GM23338 (cell line): ENCODE data around the gene C5orf47. TPM values are rescaled to one million over a fixed set of nuclear protein-coding genes. Genes with fewer than 3 reads are reported as not detected.

Experiments
- ATAC-seq: fragments of 200-7000 bp; cut with Tn5 transposase; 3 replicates; pipeline ENCODE4 v1.9.1; 2020
- DNase-seq: peaks from one replicate; pipeline ENCODE4 v3.0.0-alpha.2; 2015; ENCODE audit warnings: low spot score
- H2AFZ ChIP-seq: fragments of 200-600 bp; sonication (generic); 2 replicates; pipeline ENCODE4 v1.8.0; 2016; ENCODE audit warnings: antibody characterized with exemption, mild to moderate bottlenecking, moderate library complexity
- H3F3A ChIP-seq: fragments of 200-600 bp; sonication (generic); replicated peaks from 2 replicates; pipeline ENCODE4 v1.8.0; 2017; ENCODE audit warnings: antibody characterized with exemption, mixed run types, low read depth
- H3K27ac ChIP-seq: fragments of 200-600 bp; sonication (generic); 2 replicates; pipeline ENCODE4 v1.6.1; 2016; ENCODE audit warnings: low read depth
- H3K27me3 ChIP-seq: fragments of 200-600 bp; sonication (generic); 2 replicates; pipeline ENCODE4 v1.8.0; 2016; ENCODE audit warnings: mild to moderate bottlenecking, mixed run types, moderate library complexity; ENCODE audit not compliant: insufficient read depth
- H3K36me3 ChIP-seq: fragments of 200-600 bp; sonication (generic); 2 replicates; pipeline ENCODE4 v1.8.0; 2016; ENCODE audit warnings: mild to moderate bottlenecking; ENCODE audit not compliant: insufficient read depth
- H3K4me1 ChIP-seq: fragments of 200-600 bp; sonication (generic); 2 replicates; pipeline ENCODE4 v1.8.0; 2016; ENCODE audit warnings: mild to moderate bottlenecking, moderate library complexity; ENCODE audit not compliant: insufficient read depth
- H3K4me2 ChIP-seq: fragments of 200-600 bp; sonication (generic); 2 replicates; pipeline ENCODE4 v1.7.1; 2017; ENCODE audit warnings: mixed run types
- H3K4me3 ChIP-seq: fragments of 200-600 bp; sonication (generic); 2 replicates; pipeline ENCODE4 v1.6.1; 2016; ENCODE audit warnings: mixed run types
- H3K79me2 ChIP-seq: fragments of 200-600 bp; sonication (generic); replicated peaks from 2 replicates; pipeline ENCODE4 v1.8.0; 2017; ENCODE audit warnings: mild to moderate bottlenecking; ENCODE audit not compliant: insufficient read depth
- H3K9me2 ChIP-seq: fragments of 200-600 bp; sonication (generic); 2 replicates; pipeline ENCODE4 v1.8.0; 2017; ENCODE audit not compliant: insufficient read depth
- H4K20me1 ChIP-seq: fragments of 200-600 bp; sonication (generic); replicated peaks from 2 replicates; pipeline ENCODE4 v1.8.0; 2017; ENCODE audit warnings: mild to moderate bottlenecking; ENCODE audit not compliant: insufficient read depth
- H3K27ac Mint-ChIP-seq: 2 replicates; pipeline ENCODE4 v1.8.0; 2020; ENCODE audit warnings: inconsistent platforms, mild to moderate bottlenecking, moderate library complexity, mixed read lengths
- H3K27me3 Mint-ChIP-seq: 3 replicates; pipeline ENCODE4 v1.8.0; 2022; ENCODE audit warnings: low read depth, mild to moderate bottlenecking, moderate library complexity, mixed read lengths, inconsistent platforms; ENCODE audit not compliant: insufficient read depth, poor library complexity
- H3K36me3 Mint-ChIP-seq: 3 replicates; pipeline ENCODE4 v1.8.0; 2021; ENCODE audit warnings: low read depth, mild to moderate bottlenecking, inconsistent platforms, moderate library complexity, mixed read lengths
- H3K4me1 Mint-ChIP-seq: 3 replicates; pipeline ENCODE4 v1.8.0; 2020; ENCODE audit warnings: mild to moderate bottlenecking, inconsistent platforms, mixed read lengths
- H3K4me3 Mint-ChIP-seq: 3 replicates; pipeline ENCODE4 v1.8.0; 2021; ENCODE audit warnings: moderate library complexity, mild to moderate bottlenecking, inconsistent platforms, mixed read lengths
- H3K9me3 Mint-ChIP-seq: 3 replicates; pipeline ENCODE4 v1.8.0; 2020; ENCODE audit warnings: moderate library complexity, mild to moderate bottlenecking, inconsistent platforms, mixed read lengths
- CREB1 ChIP-seq: fragments of 250-450 bp; sonication (Bioruptor Pico); IDR thresholded peaks from 2 replicates; pipeline ENCODE4 v1.5.0; 2020; ENCODE audit warnings: low read depth, mild to moderate bottlenecking, moderate library complexity
- EZH2 ChIP-seq: fragments of 200-600 bp; sonication (generic); IDR thresholded peaks from one replicate; pipeline ENCODE4 v1.8.0; 2017; ENCODE audit warnings: antibody characterized with exemption, mild to moderate bottlenecking, low read depth; ENCODE audit not compliant: unreplicated experiment
- EZH2phosphoT487 ChIP-seq: fragments of 200-600 bp; sonication (generic); IDR thresholded peaks from one replicate; pipeline ENCODE4 v1.8.1; 2018; ENCODE audit warnings: antibody characterized with exemption; ENCODE audit not compliant: unreplicated experiment
- JUNB ChIP-seq: IDR thresholded peaks from one replicate; pipeline ENCODE4 v1.6.1; 2016; ENCODE audit warnings: antibody characterized with exemption; ENCODE audit not compliant: unreplicated experiment
- NANOG ChIP-seq: IDR thresholded peaks from 2 replicates; pipeline ENCODE4 v1.6.1; 2016; ENCODE audit warnings: antibody characterized with exemption, borderline replicate concordance
- POLR2AphosphoS5 ChIP-seq: IDR thresholded peaks from 2 replicates; pipeline ENCODE4 v1.6.1; 2016; ENCODE audit warnings: antibody characterized with exemption, low read depth
- STAT1 ChIP-seq: IDR thresholded peaks from one replicate; pipeline ENCODE4 v1.6.1; 2016; ENCODE audit warnings: antibody characterized with exemption; ENCODE audit not compliant: unreplicated experiment
- ZNF114 ChIP-seq: fragments of 250-450 bp; sonication (Bioruptor Pico); IDR thresholded peaks from 2 replicates; pipeline ENCODE4 v1.5.0; 2020; ENCODE audit warnings: mild to moderate bottlenecking, moderate library complexity
- ZNF331 ChIP-seq: fragments of 250-450 bp; sonication (Bioruptor Pico); IDR thresholded peaks from 2 replicates; pipeline ENCODE4 v1.5.0; 2020; ENCODE audit warnings: low read depth, mild to moderate bottlenecking, moderate library complexity
- polyA plus RNA-seq: library from polyadenylated mRNA; unstranded; fragments of >200 nt; fragmentation: Nextera tagmentation; extraction: Ambion mirVana; gene quantifications from 2 replicates; pipeline ENCODE4 v1.2.1, GENCODE V29; 2016
- total RNA-seq: library from RNA; depleted of rRNA; stranded (reverse); fragments of >200 nt; shearing (Covaris generic); gene quantifications from 2 replicates; pipeline ENCODE4 v1.2.3, GENCODE V29; 2014
- TF ChIP-seq, protein P1 (sequence below), 2 experiments: fragments of 200-600 bp in 1 of 2; sonication (generic) in 1 of 2; conservative IDR thresholded peaks; 2 replicates each; pipeline versions ENCODE4 v1.5.1 to v1.6.1; 2016 to 2017; ENCODE audit warnings: antibody characterized with exemption in 2 of 2, low read depth in 2 of 2, mild to moderate bottlenecking in 2 of 2, moderate library complexity in 1 of 2
- TF ChIP-seq, protein P2 (sequence below): IDR thresholded peaks from one replicate; pipeline ENCODE4 v1.6.1; 2018; ENCODE audit warnings: antibody characterized with exemption; ENCODE audit not compliant: unreplicated experiment
- TF ChIP-seq, protein P3 (sequence below): IDR thresholded peaks from 2 replicates; pipeline ENCODE4 v1.6.1; 2016; ENCODE audit warnings: antibody characterized with exemption
- TF ChIP-seq, protein P4 (sequence below): fragments of 250-450 bp; sonication (Bioruptor Pico); IDR thresholded peaks from 2 replicates; pipeline ENCODE4 v1.5.0; 2020; ENCODE audit warnings: mild to moderate bottlenecking, moderate library complexity

The C5orf47 gene
- total and polyA plus RNA-seq, 2 experiments from 2014 or later: 0.63 to 1.1 TPM

DNA sequence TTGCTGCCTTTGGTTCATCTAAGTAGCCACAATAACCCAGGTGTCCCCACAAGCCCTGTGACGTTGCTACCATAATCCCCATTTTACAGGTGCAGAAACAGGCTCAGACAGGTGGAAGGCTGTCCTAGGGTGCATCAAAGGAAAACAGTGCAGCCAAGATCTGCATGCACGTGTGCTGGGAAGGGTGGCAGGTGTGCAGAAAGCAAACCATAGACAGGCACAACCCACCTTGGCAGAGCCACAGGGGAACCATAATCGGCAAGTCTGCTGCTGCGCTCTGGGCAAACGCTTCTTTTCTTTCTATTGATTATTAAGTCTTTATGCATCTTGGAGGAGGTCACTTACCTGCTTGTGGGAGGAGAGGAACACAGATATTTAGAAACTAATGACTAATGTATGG, 63.7 kb downstream of the C5orf47 start:
- TF ChIP-seq STAT1: no peak
- TF ChIP-seq CREB1 (CRISPR knock-in tag): no peak
- TF ChIP-seq, protein P1, sequence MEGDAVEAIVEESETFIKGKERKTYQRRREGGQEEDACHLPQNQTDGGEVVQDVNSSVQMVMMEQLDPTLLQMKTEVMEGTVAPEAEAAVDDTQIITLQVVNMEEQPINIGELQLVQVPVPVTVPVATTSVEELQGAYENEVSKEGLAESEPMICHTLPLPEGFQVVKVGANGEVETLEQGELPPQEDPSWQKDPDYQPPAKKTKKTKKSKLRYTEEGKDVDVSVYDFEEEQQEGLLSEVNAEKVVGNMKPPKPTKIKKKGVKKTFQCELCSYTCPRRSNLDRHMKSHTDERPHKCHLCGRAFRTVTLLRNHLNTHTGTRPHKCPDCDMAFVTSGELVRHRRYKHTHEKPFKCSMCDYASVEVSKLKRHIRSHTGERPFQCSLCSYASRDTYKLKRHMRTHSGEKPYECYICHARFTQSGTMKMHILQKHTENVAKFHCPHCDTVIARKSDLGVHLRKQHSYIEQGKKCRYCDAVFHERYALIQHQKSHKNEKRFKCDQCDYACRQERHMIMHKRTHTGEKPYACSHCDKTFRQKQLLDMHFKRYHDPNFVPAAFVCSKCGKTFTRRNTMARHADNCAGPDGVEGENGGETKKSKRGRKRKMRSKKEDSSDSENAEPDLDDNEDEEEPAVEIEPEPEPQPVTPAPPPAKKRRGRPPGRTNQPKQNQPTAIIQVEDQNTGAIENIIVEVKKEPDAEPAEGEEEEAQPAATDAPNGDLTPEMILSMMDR (conservative IDR thresholded peaks at IDR 0.05; ENCODE audit: low read depth in 2 of 2): no peak
- TF ChIP-seq, protein P2, sequence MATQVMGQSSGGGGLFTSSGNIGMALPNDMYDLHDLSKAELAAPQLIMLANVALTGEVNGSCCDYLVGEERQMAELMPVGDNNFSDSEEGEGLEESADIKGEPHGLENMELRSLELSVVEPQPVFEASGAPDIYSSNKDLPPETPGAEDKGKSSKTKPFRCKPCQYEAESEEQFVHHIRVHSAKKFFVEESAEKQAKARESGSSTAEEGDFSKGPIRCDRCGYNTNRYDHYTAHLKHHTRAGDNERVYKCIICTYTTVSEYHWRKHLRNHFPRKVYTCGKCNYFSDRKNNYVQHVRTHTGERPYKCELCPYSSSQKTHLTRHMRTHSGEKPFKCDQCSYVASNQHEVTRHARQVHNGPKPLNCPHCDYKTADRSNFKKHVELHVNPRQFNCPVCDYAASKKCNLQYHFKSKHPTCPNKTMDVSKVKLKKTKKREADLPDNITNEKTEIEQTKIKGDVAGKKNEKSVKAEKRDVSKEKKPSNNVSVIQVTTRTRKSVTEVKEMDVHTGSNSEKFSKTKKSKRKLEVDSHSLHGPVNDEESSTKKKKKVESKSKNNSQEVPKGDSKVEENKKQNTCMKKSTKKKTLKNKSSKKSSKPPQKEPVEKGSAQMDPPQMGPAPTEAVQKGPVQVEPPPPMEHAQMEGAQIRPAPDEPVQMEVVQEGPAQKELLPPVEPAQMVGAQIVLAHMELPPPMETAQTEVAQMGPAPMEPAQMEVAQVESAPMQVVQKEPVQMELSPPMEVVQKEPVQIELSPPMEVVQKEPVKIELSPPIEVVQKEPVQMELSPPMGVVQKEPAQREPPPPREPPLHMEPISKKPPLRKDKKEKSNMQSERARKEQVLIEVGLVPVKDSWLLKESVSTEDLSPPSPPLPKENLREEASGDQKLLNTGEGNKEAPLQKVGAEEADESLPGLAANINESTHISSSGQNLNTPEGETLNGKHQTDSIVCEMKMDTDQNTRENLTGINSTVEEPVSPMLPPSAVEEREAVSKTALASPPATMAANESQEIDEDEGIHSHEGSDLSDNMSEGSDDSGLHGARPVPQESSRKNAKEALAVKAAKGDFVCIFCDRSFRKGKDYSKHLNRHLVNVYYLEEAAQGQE: no peak
- TF ChIP-seq ZNF331 (CRISPR knock-in tag): no peak
- no peak for TF ChIP-seq JUNB
- TF ChIP-seq NANOG: no peak
- no peak for TF ChIP-seq POLR2AphosphoS5
- TF ChIP-seq, protein P3, sequence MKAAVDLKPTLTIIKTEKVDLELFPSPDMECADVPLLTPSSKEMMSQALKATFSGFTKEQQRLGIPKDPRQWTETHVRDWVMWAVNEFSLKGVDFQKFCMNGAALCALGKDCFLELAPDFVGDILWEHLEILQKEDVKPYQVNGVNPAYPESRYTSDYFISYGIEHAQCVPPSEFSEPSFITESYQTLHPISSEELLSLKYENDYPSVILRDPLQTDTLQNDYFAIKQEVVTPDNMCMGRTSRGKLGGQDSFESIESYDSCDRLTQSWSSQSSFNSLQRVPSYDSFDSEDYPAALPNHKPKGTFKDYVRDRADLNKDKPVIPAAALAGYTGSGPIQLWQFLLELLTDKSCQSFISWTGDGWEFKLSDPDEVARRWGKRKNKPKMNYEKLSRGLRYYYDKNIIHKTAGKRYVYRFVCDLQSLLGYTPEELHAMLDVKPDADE: no peak
- TF ChIP-seq ZNF114 (CRISPR knock-in tag): no peak
- no peak for TF ChIP-seq EZH2phosphoT487
- TF ChIP-seq EZH2: no peak
- TF ChIP-seq, protein P4, sequence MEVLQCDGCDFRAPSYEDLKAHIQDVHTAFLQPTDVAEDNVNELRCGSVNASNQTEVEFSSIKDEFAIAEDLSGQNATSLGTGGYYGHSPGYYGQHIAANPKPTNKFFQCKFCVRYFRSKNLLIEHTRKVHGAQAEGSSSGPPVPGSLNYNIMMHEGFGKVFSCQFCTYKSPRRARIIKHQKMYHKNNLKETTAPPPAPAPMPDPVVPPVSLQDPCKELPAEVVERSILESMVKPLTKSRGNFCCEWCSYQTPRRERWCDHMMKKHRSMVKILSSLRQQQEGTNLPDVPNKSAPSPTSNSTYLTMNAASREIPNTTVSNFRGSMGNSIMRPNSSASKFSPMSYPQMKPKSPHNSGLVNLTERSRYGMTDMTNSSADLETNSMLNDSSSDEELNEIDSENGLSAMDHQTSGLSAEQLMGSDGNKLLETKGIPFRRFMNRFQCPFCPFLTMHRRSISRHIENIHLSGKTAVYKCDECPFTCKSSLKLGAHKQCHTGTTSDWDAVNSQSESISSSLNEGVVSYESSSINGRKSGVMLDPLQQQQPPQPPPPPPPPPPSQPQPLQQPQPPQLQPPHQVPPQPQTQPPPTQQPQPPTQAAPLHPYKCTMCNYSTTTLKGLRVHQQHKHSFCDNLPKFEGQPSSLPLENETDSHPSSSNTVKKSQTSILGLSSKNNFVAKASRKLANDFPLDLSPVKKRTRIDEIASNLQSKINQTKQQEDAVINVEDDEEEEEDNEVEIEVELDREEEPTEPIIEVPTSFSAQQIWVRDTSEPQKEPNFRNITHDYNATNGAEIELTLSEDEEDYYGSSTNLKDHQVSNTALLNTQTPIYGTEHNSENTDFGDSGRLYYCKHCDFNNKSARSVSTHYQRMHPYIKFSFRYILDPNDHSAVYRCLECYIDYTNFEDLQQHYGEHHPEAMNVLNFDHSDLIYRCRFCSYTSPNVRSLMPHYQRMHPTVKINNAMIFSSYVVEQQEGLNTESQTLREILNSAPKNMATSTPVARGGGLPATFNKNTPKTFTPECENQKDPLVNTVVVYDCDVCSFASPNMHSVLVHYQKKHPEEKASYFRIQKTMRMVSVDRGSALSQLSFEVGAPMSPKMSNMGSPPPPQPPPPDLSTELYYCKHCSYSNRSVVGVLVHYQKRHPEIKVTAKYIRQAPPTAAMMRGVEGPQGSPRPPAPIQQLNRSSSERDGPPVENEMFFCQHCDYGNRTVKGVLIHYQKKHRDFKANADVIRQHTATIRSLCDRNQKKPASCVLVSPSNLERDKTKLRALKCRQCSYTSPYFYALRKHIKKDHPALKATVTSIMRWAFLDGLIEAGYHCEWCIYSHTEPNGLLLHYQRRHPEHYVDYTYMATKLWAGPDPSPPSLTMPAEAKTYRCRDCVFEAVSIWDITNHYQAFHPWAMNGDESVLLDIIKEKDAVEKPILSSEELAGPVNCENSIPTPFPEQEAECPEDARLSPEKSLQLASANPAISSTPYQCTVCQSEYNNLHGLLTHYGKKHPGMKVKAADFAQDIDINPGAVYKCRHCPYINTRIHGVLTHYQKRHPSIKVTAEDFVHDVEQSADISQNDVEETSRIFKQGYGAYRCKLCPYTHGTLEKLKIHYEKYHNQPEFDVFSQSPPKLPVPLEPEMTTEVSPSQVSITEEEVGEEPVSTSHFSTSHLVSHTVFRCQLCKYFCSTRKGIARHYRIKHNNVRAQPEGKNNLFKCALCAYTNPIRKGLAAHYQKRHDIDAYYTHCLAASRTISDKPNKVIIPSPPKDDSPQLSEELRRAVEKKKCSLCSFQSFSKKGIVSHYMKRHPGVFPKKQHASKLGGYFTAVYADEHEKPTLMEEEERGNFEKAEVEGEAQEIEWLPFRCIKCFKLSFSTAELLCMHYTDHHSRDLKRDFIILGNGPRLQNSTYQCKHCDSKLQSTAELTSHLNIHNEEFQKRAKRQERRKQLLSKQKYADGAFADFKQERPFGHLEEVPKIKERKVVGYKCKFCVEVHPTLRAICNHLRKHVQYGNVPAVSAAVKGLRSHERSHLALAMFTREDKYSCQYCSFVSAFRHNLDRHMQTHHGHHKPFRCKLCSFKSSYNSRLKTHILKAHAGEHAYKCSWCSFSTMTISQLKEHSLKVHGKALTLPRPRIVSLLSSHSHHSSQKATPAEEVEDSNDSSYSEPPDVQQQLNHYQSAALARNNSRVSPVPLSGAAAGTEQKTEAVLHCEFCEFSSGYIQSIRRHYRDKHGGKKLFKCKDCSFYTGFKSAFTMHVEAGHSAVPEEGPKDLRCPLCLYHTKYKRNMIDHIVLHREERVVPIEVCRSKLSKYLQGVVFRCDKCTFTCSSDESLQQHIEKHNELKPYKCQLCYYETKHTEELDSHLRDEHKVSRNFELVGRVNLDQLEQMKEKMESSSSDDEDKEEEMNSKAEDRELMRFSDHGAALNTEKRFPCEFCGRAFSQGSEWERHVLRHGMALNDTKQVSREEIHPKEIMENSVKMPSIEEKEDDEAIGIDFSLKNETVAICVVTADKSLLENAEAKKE (CRISPR knock-in tag): no peak
- Histone ChIP-seq H3F3A (no peaks in the 10 kb centered on the region), H2AFZ (no peak overlapping the region), H4K20me1 (no peaks in the 10 kb centered on the region; the same call in 1 of the 2 replicates), H3K27me3 (no peaks in the 10 kb centered on the region), H3K36me3 (no peaks in the 10 kb centered on the region), H3K27ac (no peak overlapping the region), H3K4me2 (no peak overlapping the region), H3K79me2 (no peaks in the 10 kb centered on the region), H3K4me3 (no peak overlapping the region), H3K9me2 (no peaks in the 10 kb centered on the region), H3K4me1 (no peaks in the 10 kb centered on the region)
- Mint-ChIP-seq H3K27ac (no peak overlapping the region), H3K4me1 (peaks cover 1% of the 10 kb centered on the region; the same call in 2 of the 3 replicates), H3K27me3 (peaks cover 4% of the 10 kb centered on the region), H3K36me3 (no peaks in the 10 kb centered on the region), H3K4me3 (no peak overlapping the region), H3K9me3 (no peaks in the 10 kb centered on the region)
- DNase-seq: no peak
- ATAC-seq: no peak
